ENCODE results near the gene MPV17. TPM values are rescaled to one million over a fixed set of nuclear protein-coding genes. Genes with fewer than 3 reads are reported as not detected.

The MPV17 gene
- total RNA-seq, 4 donors from 2014 or later, result 57.9 to 93.4 (median 66.4) TPM

DNA sequence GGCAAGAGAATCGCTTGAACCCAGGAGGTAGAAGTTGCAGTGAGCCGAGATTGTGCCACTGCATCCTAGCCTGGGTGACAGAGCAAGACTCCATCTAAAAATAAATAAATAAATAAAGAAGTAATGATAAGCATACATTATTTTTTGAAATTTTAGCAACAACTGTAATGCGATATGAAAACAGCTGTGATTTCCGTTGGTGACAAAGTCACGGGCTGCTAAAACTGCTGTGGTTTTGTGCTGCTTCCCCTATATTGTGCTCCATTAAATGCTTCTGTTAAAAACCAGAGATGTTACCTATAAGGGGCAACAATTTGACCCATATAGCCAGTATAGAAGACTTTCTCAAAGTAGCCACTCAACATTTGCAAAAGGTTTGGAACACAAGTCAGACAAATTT, 32.3 kb downstream of the MPV17 start:
- H3K4me1 ChIP-seq, result no peaks in the 10 kb centered on the region
- H3K4me3 ChIP-seq, result no peak overlapping the region
- WGBS, 2 donors (ENCODE audit: low coverage in 1 of 2), result 85 to 96% methylated on average over 5 of the region's 5 CpGs
- no peak overlapping the region for H3K27ac ChIP-seq
- TF ChIP-seq POLR2AphosphoS5 (IDR thresholded peaks at IDR 0.05) (no peak), EP300 (IDR thresholded peaks at IDR 0.05) (no peak), POLR2A (IDR thresholded peaks at IDR 0.05) (no peak), CTCF (IDR thresholded peaks at IDR 0.05) (no peak)
- no peak for ATAC-seq
- H3K36me3 ChIP-seq, result no peaks in the 10 kb centered on the region
- H3K9me3 ChIP-seq, result no peaks in the 10 kb centered on the region
- H3K27me3 ChIP-seq, result peaks cover 45% of the 10 kb centered on the region

GRCh38 chr2:27288610-27289009, 34.3 kb downstream of the MPV17 start:
- Histone ChIP-seq H3K4me3 (no peak overlapping the region), H3K4me1 (no peaks in the 10 kb centered on the region), H3K36me3 (no peaks in the 10 kb centered on the region), H3K9me3 (no peaks in the 10 kb centered on the region), H3K27me3 (peaks cover 52% of the 10 kb centered on the region), H3K27ac (no peak overlapping the region)
- no peak for TF ChIP-seq CTCF (IDR thresholded peaks at IDR 0.05)
- TF ChIP-seq POLR2A (IDR thresholded peaks at IDR 0.05), result no peak
- ATAC-seq, result no peak
- WGBS, 2 donors (ENCODE audit: low coverage in 1 of 2), result 20 to 47% methylated on average over 3 of the region's 3 CpGs

GRCh38 chr2:27285481-27285880, 37.4 kb downstream of the MPV17 start:
- TF ChIP-seq POLR2AphosphoS5 (IDR thresholded peaks at IDR 0.05) (no peak), CTCF (IDR thresholded peaks at IDR 0.05) (no peak), POLR2A (IDR thresholded peaks at IDR 0.05) (no peak), EP300 (IDR thresholded peaks at IDR 0.05) (no peak)
- H3K9me3 ChIP-seq, result no peaks in the 10 kb centered on the region
- 60 to 71% methylated on average over 6 of the region's 6 CpGs for WGBS, 2 donors (ENCODE audit: low coverage in 1 of 2)

GRCh38 chr2:27284996-27285395, 37.9 kb downstream of the MPV17 start:
- no peaks in the 10 kb centered on the region for H3K36me3 ChIP-seq
- 88 to 94% methylated on average over 1 of the region's 1 CpG for WGBS, 2 donors (ENCODE audit: low coverage in 1 of 2)
- ATAC-seq, result no peak
- no peak for TF ChIP-seq EP300 (IDR thresholded peaks at IDR 0.05)
- TF ChIP-seq POLR2AphosphoS5 (IDR thresholded peaks at IDR 0.05), result no peak
- H3K4me3 ChIP-seq, result no peak overlapping the region
- no peak overlapping the region for H3K27ac ChIP-seq
- H3K4me1 ChIP-seq, result peaks cover 0 to 3% (median 0%) of the 10 kb centered on the region in 3 donors
- peaks cover 47% of the 10 kb centered on the region for H3K27me3 ChIP-seq
- H3K9me3 ChIP-seq, result no peaks in the 10 kb centered on the region

More at GRCh38 chr2:27285481-27285880, 37.4 kb downstream of the MPV17 start:
- no peak overlapping the region for H3K27ac ChIP-seq
- no peaks in the 10 kb centered on the region for H3K36me3 ChIP-seq
- H3K4me1 ChIP-seq, result no peaks in the 10 kb centered on the region
- peaks cover 52% of the 10 kb centered on the region for H3K27me3 ChIP-seq
- H3K4me3 ChIP-seq, result no peak overlapping the region
- ATAC-seq, result no peak

GRCh38 chr2:27282892-27283291, 40.0 kb downstream of the MPV17 start:
- Histone ChIP-seq H3K27ac (no peak overlapping the region), H3K4me3 (no peak overlapping the region), H3K4me1 (peaks cover 0 to 6% (median 0%) of the 10 kb centered on the region in 3 donors), H3K9me3 (no peaks in the 10 kb centered on the region), H3K36me3 (no peaks in the 10 kb centered on the region), H3K27me3 (peaks cover 40% of the 10 kb centered on the region)
- no peak for ATAC-seq
- 22 to 30% methylated on average over 4 of the region's 5 CpGs for WGBS, 2 donors (ENCODE audit: low coverage in 1 of 2)
- TF ChIP-seq EP300 (IDR thresholded peaks at IDR 0.05), result no peak
- no peak for TF ChIP-seq POLR2A (IDR thresholded peaks at IDR 0.05)
- no peak for TF ChIP-seq POLR2AphosphoS5 (IDR thresholded peaks at IDR 0.05)
- no peak for TF ChIP-seq CTCF (IDR thresholded peaks at IDR 0.05)

Data from gastroesophageal sphincter (tissue), 4 donors.